Stimulated activated CD4-positive, alpha-beta T cell treated with anti-CD3 and anti-CD28 coated beads, Interleukin-4, amount 100 ng/mL, for 48 hours (primary cell): Measurements from ENCODE around the gene DYRK1B.

Source experiments
- DNase-seq, 2 donors: peaks; one replicate each; pipeline ENCODE4 v3.0.0-alpha.2; 2020; ENCODE audit warnings: low read depth in 2 of 2

DYRK1B gene

GRCh38 chr19:39858541-39858940 is 24.6 kb upstream of the DYRK1B start:
- DNase-seq = no peak

GRCh38 chr19:39852882-39853281 is 18.9 kb upstream of the DYRK1B start:
- no peak for DNase-seq

- DNase-seq = no peak
Observed at GRCh38 chr19:39850892-39851291, 16.9 kb upstream of the DYRK1B start.

- no peak for DNase-seq
Observed at GRCh38 chr19:39848392-39848791, 14.4 kb upstream of the DYRK1B start.

GRCh38 chr19:39847525-39847924 is 13.6 kb upstream of the DYRK1B start:
- DNase-seq = no peak

GRCh38 chr19:39846678-39847486 is 12.9 kb upstream of the DYRK1B start:
- DNase-seq = no peak

- DNase-seq = peak; percentile 98
Observed at GRCh38 chr19:39845933-39846677, 12.1 kb upstream of the DYRK1B start, which contains the start of gene FBL. FBL (minus strand) TSS chr19:39846379; CDS start chr19:39846300, 79 bp downstream.

GRCh38 chr19:39845584-39845932 is 11.6 kb upstream of the DYRK1B start:
- peak in 1 of 2 donors; percentile 8 for DNase-seq

GRCh38 chr19:39845172-39845571 is 11.2 kb upstream of the DYRK1B start:
- DNase-seq = no peak

- DNase-seq = no peak
Observed at GRCh38 chr19:39843919-39844793, 10.2 kb upstream of the DYRK1B start.

GRCh38 chr19:39842693-39843435 is 8.9 kb upstream of the DYRK1B start:
- no peak for DNase-seq

- DNase-seq = no peak
Observed at GRCh38 chr19:39841041-39841440, 7.1 kb upstream of the DYRK1B start.

- DNase-seq = no peak
Observed at GRCh38 chr19:39840492-39840891, 6.5 kb upstream of the DYRK1B start.

- no peak for DNase-seq
Observed at GRCh38 chr19:39839678-39840327, 5.8 kb upstream of the DYRK1B start.

- DNase-seq = no peak
Observed at GRCh38 chr19:39838569-39838968, 4.6 kb upstream of the DYRK1B start.

GRCh38 chr19:39837978-39838377 is 4.0 kb upstream of the DYRK1B start:
- no peak for DNase-seq

GRCh38 chr19:39834287-39834841 is 402 bp upstream of the DYRK1B start:
- no peak for DNase-seq

- DNase-seq = no peak
Observed at GRCh38 chr19:39833160-39833463, 850 bp downstream of the DYRK1B start.

GRCh38 chr19:39832341-39833083 is 1.4 kb downstream of the DYRK1B start:
- no peak for DNase-seq

- DNase-seq = no peak
Observed at GRCh38 chr19:39831679-39832078, 2.3 kb downstream of the DYRK1B start.
